Cerebellar nuclear complex (tissue), 1 donor: ENCODE results near the gene LYRM7.
"Not testable (repeated sequence)": the region's sequence is repeated elsewhere in the genome, so short reads cannot be mapped to it uniquely, and the experiment has no call there.

Experiments
- DNase-seq, 2 experiments: peaks; one replicate each; lab custom pipeline; 2025; lab: John Stamatoyannopoulos, UW

The LYRM7 gene

DNA sequence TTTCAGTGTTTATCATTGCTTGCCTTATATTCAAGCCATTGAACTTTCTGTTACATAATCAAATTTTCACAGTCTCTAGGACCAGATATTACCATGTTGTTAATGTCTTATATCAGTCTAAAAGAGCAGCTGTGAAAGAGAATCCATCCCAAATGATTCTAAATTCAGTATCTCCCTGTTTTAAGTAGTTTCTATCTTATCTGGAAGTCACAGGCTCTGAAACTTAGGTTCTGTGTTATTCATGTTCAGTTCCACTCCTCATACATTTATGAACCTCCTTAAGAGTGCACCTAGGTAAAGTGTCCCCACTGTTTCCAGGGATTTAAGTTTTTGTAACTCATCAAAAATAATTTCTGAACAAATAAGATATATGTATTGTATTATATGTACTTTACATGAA lies 9.7 kb downstream of the LYRM7 start:
- no peak for DNase-seq

GRCh38 chr5:131182839-131183238 lies 12.1 kb downstream of the LYRM7 start:
- DNase-seq: no peak

GRCh38 chr5:131185523-131186104 lies 14.9 kb downstream of the LYRM7 start:
- no peak for DNase-seq

GRCh38 chr5:131186561-131187256 lies 16.0 kb downstream of the LYRM7 start:
- DNase-seq: no peak

GRCh38 chr5:131193106-131193505 lies 22.4 kb downstream of the LYRM7 start:
- no peak for DNase-seq

GRCh38 chr5:131193897-131194296 lies 23.2 kb downstream of the LYRM7 start:
- DNase-seq: not testable (repeated sequence)

DNA sequence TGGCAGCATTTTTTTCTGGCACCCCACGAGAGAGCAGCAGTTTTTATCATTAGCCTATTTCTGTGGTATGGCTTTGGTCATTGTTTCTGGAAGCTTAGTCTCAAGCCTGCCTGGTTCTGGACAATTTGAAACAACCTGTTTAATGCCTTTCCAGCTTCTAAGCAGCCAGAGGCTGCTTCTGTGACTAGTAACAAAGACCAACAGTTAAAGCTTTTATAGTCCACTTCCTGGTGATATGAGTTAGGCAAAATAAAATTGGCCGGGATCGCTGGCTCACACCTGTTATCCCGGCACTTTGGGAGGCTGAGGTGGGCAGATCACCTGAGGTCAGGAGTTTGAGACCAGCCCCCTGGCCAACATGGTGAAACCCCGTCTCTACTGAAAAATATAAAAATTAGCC lies 24.0 kb downstream of the LYRM7 start:
- DNase-seq: no peak

DNA sequence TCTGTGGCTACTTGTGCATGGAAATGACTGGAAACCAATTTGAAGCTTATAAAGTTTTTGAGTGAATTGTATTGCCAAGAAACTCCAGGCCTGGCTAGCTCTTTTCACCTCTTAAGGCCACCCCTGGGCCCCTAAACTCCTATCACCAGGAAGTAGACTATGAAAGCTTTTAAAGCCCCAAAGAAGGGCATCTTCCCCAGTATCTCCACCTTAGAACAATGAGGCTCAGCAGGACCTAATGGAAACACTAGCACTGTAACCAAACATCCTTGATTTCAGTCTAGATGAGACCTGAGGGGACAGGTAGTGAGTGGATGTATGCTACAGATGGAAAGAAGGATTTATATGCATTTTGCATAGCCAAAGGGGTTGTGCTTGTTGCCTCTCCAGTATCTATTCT lies 25.0 kb downstream of the LYRM7 start:
- DNase-seq: no peak

DNA sequence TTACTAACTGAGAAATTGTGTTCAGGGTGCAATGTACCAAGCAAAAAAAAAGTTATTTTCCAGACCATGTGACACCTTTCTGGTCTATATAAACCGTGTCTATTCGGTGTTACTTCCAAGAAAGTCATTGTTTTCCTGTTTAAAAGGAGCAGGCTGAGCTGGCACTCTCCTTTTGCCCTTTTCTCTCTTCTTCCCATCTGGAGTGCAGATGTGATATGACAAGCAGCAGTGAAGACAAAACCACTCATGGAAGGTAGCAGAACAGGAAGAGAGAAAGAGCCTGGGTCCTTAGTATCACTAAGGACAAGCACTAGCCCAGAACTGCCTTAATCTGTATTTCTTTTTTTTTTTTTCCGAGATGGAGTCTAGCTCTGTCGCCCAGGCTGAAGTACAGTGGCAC lies 25.6 kb downstream of the LYRM7 start:
- DNase-seq: no peak

- DNase-seq: no peak
Measured at GRCh38 chr5:131198625-131199024, 27.9 kb downstream of the LYRM7 start.

DNA sequence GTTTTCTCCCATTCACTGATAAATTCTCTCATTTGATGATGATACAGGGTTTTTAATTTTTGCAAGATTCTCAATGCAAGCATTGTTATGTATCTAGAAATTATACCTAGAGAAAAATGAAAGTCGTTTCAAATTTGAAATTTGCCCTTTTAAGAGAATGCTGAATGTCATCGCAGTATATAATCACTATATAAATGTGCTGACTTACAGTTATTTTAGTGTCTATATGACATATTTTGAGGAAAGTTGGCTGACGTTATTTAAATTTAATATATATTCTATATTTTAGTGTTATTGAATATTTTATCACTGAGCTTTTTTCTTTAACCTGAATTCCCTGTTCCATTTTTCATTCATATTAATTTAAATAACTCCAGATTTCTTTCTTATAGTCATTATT lies 29.8 kb downstream of the LYRM7 start:
- no peak for DNase-seq

DNA sequence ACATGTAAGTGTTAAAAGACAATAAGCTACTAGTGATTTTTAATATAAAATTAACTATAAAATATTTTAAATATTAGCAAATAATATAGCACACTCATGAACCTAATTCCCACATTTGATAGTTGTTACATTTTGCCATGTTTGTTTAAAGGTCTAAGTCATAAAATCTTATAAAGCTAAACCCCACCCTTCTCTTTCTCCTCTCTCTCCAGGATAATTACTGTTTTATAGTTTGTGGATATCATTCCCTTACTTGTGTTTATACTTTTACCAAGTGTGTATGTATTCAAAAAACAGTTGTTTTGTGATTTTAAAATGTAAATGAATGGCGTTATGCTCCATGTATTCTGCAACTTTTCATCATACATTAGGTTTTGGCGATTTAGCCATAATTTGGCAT lies 34.2 kb downstream of the LYRM7 start:
- no peak for DNase-seq

GRCh38 chr5:131206061-131206460 lies 35.3 kb downstream of the LYRM7 start:
- no peak for DNase-seq

- no peak for DNase-seq
Measured at GRCh38 chr5:131206772-131207171, 36.0 kb downstream of the LYRM7 start.

- no peak for DNase-seq
Measured at GRCh38 chr5:131209175-131209505, 38.4 kb downstream of the LYRM7 start.

DNA sequence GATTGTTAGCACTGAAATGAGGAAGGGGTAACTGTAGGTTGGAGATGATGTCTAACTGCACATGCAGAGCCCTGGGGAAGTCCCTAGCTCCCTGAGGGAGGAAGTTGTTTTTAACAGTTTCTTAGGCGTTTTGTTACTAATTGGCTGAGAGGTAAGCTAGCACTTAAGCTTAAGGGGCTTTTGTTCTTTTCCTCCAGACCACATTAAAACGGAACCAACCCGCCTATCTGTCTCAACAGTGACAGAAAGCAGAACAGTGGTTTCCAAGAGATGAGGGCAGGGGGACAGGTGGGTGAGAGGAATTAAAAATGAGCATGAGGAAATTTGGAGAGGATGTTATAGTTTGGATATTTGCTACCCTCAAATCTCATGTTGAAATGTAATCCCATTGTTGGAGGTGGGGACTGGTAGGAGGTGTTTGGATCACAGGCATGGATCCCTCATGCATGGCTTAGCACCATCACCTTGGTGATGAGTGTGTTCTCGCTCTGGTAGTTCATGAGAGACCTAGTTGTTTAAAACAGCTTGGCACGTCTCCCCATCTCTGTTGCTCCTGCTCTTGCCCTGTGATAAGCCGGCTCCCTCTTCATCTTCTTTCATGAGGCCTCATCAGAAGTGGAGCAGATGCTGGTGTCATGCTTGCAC lies 38.9 kb downstream of the LYRM7 start:
- DNase-seq: no peak

DNA sequence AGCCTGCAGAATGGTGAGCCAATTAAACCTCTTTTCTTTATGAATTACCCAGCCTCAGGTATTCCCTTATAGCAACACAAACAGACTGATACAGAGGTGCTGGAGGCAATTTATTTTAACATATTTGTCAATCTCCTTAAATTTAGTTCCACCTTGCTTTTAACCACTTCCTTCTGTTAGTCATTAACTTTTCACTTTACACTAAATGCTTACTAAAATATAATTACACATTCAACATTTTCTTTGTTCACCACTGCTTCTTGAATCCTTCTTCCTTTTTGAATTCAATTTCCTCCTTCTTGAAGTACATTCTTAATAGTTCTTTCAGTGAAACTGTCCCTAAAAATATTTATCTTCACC lies 39.4 kb downstream of the LYRM7 start:
- DNase-seq: no peak

- no peak for DNase-seq
Measured at GRCh38 chr5:131211669-131212068, 40.9 kb downstream of the LYRM7 start.

DNA sequence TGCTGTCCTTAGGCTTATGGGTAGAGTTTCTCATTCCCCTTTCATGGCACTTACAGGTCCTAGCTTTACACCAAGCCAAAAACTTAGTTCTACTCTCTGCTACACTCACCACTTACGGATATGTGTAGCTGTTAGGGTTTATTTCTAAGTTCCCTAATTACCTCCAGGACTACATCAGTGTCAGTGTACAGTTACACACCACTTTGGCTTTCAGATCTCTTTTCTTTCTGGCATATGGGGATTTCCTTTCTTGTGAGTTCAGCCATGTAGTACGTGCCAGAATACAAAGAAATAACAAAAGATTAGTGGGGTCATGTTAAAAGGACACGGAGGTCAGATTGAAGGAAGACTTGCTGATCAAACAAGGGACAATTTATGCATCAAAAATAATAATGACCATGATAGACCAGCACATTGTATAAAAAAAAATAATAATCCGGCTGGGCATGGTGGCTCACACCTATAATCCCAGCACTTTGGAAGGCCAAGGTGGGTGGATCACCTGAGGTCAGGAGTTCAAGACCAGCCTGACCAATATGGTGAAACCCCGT lies 41.8 kb downstream of the LYRM7 start:
- DNase-seq: no peak

- DNase-seq: no peak
Measured at GRCh38 chr5:131214609-131215227, 44.0 kb downstream of the LYRM7 start.

DNA sequence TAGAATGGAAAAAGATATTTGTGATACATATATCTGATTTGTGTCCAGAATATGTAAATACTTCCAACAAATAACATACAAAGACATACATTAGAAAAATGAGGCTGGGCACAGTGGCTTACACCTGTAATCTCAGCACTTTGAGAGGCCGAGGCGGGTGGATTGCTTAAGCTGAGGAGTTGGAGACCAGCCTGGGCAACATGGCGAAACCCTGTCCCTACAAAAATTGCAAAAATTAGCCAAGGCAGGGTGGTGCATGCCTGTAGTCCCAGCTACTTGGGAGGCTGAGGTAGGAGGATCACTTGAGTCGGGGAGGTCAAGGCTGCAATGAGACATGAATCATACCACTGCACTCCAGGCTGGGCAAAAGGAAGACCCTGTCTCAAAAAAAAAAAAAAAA lies 47.0 kb downstream of the LYRM7 start:
- no peak for DNase-seq

- DNase-seq: no peak
Measured at GRCh38 chr5:131218392-131218791, 47.6 kb downstream of the LYRM7 start.

- no peak for DNase-seq
Measured at GRCh38 chr5:131220566-131220965, 49.8 kb downstream of the LYRM7 start.
